ENCODE measurements around the gene SNUPN.

SNUPN gene

DNA sequence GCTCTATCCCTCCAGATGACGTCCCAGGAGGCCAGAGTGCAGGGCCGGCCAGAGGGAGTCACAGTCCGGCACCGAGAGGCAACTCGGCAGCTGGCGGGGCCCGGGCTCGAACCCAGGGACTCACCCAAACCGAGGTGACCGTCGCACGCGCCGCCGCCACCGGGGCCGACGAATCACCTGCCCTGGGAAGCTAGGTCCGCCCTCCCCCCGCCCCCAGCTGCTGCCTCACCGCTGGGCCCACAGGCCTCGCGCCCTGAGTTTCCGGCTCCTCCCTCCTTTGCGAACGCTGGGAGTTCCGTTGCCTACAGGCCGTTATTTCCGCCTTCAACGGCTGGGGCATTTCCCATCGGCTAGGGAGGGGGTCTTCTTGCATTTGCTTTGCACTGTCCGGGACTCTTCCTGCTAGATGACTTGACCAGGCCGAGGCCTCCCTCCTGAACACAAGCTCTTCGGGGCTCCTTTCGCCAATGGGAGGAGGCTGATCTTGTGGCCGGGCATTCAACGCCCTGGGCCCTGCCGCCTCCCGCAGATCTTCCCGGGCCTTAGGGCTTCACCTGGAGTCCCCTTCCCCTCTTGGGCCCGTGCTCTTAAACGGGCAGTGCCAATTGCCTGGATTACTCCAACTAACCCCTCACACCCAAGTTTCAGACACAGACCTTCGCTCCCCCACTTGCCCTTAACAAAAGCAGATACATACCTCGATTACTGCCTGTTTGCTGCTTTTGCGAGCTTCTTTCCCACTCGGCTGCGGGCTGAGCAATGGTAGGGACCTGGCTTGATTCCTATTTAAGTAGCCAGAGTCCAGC is at the start of gene SNUPN:
Gene SNUPN (minus strand): TSS at position 184 of the 806 bp plus-strand sequence. CDS start 4,674 bp downstream, outside the sequence.
- DNase-seq = peak; percentile 75 to 90

DNA sequence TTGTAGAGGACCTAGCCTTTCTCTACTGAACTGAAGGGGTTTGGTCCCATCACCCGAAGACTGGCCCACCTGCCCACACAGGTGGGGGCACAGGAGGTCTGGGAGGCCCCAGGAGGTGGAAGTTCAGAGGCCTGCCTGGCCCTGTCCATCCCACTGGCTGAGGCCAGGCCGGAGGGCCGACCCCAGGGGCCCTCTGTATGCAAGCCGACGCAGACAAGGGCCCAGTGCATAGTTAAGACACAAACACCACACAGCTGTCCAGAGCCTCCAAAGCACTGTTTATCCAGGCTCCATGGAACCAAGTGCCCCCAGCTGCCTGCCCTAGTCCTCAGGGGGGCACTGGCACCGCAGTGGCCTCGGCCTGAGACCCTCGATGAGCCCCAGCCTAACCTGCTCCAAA is 48.8 kb upstream of the SNUPN start:
- no peak for DNase-seq

DNA sequence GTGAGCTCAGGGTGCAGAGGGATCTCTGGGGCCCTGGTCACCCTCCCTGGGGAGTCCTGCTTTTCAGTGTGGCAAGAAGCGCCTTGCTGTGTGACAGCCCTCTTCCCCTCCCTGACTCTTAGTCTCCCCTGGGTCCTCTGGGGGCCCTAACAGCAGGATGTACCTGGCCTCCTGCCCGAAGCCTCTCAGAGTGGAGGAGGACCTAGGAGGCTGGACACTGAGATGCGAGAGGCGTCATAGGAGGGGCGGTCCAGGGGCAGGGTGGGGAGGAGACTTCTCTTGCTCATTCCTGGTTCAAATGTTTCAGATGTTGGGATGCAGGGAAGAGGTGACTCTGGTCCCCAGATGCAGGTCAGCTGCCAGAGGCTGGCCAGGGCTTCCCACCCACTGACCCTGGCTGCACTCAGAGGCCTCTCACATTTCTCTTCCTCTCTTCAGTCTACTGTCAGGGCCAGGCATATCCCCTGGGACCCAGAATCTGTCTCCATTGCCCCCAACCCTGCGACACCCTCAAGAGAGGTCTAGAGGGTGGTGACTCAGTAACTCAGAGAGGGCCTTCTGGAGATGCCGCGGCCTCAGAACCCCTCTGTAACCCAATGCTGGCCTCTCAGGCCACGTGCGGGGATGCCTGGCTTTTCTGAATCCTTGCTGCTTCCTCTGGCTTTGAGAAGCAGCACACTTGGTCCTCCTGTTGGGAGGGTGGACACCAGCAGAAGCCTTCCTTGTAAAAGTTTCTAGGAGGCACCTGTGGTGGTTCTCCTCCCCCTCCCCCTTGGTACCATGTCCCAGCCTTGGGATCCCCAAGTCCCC is 48.1 kb upstream of the SNUPN start:
- DNase-seq = no peak

DNA sequence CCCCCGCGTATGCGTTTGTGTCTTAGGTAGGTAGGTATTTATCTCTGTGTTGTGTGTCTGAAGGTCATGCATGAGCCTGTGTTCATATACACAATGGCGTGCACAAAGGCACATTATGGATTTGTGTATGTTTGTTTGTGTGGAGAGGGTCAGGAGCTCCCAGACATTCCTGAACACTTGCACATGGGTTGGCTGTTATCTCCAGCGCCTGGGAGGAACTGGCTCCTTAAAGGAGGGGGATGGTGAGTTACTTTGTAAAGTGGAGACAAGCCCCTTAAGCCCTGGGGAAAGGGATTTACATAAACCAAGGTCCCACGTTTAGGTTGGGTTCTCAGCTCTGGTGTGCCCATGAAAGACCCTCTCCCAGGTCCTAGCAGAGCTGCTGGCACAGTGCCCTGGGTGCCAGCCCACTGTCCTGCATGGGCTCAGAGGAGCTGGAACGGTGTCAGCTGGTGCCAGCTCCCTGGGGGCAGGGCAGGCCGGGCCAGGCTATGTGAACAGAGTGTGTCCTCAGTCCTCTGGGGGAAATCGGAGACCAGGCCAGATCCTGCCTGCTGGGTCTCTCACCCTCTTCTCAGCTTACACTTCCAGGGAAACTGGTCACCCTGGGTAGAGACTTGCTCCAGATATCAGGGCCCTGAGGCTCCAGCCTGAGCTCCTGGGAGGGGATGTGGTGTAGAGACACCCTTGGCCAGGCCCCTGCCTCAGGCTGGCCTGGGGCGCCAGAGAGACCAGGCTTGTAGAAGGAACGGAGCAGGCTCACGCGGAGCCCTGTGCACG is 47.3 kb upstream of the SNUPN start:
- DNase-seq = no peak

DNA sequence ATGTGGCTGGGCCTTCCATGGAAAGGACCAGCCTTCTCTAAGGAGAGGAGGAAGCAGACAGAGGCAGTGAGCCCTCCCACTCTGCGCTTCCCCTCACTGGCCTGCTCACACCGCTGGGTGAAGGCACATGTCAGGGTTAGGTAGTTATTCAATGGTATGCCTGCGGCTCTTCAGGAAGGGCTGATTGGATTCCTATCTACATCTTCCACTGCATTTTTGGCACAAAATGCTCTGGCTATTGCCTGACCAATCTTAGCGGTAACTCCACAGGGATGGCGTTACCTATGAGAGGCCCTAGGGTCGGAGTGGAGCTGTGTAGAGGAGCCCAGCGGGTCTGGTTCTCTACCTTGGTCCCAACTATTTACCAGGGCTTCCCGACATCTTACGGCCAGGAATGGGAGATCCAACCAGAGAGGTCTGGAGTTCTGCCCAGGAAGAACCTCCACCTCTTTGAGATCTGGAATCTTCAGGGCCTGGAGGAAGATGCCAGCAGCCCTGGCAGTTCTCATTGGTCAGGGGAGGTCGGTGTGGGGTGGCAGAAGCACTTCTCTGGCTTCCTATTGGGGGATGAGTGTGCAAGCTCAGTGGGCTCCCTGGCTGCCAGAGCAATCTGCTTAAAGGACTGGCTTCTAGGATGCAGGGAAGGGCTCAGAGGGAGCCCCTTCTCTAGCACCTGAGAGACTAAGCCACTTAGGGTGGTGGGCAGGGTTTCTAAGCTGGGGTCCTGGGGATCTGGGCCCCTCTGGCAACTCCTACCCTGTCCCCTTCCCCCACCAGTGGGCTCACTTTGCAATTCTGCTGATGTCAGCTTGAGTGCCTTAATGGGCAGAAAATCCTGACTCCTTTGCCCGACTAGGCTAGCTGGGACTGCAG is 46.4 kb upstream of the SNUPN start:
- DNase-seq = no peak

DNA sequence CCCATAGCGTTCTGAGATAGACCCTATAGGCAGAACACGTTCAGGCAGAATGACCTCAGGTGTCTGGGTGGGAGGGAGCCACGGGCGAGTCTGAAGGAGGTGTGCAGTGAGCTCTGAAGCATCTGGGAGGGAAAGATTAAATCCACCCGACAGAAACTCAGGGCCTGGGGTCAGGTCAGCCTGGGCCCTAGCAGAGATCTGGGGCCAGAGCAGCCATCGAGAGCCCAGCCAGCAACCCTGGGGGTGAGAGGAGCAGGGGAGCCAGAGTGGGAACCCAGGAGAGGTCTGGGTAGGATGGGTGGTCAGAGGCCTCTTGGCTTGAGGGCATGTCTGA is 44.3 kb upstream of the SNUPN start:
- DNase-seq = no peak

DNA sequence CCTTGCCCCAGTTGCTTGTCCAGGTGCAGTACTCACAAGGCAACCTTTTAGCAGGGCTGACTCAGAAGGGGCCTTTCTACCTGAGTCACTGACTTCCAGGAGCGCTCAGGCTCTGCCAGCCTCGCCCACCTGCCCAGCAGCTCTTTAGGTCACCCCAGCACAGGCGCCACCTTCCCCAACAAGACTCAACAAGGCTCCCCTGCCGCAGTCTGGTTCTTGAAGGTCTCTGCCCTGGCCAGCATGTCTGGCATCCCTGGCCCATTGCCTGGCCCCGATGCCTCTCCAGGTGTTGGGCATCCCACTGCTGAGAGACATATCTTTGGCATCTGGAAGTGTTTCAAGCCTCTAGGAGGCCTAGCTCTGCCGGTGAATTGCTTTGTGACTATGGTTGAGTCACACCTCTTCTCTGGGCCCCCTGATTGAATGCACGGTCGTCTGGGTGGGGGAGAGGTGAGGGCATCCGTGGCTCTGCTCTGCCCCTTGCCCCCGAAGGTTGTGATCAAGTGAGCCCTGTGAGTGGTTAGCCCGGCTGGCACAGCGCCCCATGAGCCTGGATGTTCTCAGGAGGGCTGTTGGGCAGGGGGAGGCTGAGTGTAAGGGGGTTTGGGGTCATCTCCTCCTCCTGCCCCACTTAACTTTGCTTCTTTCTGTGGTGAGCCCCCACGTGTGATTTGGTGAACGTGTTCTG is 43.8 kb upstream of the SNUPN start:
- no peak for DNase-seq

DNA sequence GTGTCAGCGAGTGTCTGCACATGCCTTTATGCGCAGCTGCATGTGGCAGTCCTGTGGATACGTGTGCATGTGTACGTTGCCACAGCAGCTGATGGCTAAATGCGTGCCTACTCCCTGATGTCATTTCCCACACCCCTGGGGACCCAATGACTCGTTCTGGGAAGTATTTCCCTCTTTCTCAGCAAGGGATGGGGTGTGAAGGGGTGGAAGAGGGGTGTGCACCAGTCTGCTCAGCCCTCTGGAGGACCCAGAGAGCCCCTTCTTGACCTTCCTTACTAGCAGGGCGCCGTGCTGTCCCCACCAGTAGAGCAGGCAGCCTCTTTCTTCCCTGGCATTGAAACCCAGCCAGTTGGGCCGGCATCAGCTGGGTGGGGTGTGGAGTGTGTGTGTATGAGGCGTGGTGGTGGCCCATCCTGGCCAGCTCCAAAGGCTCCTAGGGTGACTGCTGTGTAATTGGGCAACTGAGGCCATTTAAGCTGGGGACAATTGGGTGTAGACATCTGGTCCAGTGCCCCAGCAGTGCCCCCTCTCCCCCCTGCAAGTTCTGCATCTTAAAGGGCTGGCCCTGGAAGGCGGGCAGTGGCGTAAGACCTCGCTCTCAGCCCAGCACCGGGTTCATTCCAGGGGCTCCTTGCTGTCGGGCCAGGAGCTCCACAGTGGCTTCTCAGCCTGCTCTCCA is 41.4 kb upstream of the SNUPN start:
- DNase-seq = no peak

DNA sequence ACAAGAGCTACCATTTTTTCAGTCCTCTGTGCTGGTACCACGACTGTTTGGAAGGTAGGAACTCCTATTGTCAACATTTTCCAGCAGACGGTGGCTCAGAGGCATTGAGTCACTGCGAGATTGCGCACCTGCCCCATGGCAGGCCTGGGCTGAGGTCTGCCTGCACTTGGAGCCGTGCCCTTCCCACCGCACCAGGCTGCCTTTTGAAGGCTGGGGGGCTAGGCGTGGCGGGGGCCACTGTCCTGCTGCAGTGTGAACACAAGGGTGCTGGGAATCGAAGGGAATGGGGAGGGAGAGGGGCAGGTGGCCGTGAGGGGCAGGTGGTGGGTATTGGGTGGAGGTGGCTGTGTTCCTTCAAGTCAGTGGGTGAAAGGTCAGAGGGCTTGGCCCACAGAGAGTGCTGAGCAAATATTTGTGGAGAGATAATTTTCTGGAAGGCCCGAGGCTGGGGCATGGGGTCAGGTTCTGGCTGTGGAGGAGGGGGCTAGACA is 38.5 kb upstream of the SNUPN start:
- DNase-seq = no peak

DNA sequence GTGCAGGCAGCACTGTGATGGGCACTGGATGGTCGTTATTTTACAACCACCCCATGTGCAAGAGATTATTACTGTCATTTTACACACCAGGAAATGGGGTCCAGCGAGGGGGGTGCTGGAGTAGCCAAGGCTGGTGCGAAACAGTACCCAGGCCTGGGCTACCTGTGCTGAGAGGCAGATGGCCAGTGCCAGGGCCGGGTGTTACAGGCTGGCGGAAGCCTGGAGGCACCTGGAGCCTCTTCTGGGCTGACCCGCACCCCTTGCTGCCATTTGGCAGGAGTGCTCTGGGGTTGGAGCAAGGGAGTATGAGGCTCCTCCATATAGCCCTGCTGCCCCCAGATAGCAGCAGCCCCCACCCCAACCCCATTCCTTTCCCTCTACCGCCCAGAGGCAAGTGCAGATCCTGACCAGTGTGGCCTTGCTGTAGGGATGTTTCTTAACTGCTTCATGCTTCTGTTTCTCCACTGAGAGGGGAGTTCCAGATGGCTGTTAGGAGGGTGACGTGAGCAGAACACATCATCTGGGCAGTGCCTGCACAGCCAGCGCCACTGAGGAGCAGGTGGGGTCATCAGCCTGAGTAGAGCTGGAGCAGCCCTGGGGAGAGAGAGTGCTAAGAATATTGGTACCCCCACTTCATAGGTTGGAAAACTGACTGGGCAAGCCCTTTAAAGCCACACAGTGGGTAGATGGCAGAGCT is 37.4 kb upstream of the SNUPN start:
- DNase-seq = no peak

DNA sequence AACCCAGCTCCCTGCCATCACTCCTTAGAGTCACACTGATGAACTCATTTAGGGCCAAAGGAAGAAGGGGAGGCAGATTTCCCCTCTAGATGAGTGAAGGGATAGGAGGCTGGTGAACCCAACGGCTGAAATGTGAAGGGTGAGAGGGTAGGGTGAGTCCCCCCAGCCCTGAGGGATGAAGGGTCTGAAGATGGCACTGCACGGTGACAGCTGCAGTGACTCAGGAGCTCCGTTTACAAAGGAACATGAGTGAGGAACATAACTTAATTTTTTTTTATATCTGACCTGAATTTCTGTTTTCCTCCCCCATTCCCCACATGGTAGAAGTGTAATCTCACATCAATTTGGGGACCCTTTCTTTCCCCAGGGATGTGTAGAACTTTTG is 36.2 kb upstream of the SNUPN start:
- DNase-seq = no peak

DNA sequence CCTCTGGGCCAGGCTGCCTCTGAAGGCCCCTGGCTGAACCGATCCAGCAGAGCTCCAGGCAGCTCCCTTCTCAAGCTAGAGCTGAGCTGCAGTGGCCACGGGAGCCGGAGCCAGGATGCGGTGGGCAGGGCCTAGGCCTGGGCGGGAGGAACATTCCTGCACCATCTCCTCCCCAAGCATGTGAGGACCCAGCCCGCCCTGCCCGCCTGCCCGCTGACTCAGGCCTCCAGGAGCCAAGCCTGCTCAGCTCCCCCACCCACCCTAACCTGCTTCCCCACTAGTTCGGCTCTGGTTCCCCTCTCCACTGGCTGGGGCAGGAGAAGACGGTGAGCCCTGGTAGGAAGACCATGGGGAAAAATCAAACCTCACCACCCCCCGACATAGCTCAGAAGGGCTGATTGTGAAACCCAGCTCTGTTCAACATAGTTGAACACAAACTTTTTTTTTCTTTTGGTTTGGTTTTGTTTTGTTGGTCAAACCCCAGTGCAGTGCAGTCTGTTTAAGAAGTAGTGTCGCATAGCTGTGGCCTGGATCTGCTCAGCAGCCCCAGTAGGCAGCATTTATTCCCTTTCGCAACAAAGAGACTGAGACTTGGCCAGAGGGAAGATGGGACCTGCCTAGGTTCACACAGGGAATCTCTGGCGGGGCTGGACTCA is 35.7 kb upstream of the SNUPN start:
- DNase-seq = no peak

DNA sequence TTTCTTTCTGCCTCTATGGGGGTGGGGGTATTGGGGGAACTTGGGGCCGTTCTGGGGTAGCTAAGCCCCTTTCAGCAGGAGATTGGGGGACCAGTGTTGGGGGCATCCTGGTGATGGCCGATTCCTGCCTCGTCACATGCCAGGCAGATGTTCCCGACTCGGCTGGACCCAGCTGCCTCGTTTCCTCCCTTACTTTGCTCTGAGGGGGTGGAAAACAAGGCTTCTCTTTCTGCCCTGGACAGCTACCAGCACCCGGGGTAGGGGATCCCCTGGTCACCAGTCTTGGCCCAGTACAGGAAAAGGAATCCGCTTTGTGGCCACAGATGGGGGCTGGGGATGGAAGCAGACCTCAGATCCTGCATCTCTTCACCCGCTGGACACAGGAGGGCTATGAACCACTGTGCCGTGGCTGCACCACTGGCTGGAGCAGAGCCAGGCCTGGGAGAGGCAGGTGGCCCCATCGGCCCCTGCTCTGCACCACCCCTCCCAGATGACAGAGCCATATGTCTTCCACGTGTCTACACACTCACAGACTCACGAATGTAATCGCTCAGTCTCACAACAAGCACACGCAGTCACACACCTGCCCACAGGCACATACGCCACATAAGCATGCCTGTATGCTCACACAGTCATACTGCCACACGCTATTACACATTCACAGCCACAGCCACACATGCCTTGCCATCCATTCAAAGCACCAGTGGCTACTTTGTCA is 34.6 kb upstream of the SNUPN start:
- DNase-seq = no peak

DNA sequence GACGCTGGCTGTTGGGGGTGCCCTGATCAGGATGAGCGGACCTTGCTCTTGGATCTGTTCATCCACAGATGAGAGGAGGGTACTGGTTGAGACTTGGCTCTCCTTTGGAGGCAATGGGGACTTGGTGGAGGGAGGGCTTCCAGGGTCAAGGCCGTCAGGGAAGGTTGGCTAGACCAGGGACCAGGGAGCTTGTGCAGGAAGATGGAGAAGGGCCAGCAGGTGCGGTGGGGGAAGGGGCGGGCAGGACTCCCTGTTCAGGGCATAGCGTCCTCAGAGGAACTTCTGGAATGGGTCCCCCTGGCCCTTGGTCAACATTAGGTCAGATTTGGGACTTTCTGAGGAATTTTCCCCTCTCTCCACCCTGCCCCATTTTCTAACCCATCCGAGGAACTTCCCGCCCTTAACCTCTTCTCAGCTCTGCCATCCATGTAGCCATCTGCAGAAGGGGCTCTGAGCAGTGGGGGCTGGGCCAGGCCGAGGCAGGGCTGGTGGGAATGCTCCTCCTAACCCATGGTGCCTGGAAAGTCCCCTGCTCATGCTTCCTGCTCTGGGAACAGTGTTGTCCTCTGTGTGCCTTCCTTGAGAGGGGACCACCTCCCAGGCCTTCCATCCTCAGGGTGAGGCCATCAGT is 33.7 kb upstream of the SNUPN start:
- DNase-seq = no peak

DNA sequence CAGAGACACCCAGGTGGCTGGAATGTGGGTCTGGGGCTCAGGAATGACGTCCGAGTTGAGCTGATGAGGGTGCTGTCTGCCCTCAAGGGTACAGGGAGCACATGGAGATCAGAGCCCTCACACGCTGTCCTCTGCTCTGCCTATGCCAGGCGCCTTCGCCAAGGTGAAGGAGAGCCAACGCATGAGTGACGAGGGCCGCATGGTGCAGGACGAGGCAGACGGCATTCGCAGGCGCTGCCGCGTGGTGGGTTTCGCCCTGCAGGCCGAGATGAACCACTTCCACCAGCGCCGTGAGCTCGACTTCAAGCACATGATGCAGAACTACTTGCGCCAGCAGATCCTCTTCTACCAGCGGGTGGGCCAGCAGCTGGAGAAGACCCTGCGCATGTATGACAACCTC is 31.3 kb upstream of the SNUPN start:
- DNase-seq = no peak

DNA sequence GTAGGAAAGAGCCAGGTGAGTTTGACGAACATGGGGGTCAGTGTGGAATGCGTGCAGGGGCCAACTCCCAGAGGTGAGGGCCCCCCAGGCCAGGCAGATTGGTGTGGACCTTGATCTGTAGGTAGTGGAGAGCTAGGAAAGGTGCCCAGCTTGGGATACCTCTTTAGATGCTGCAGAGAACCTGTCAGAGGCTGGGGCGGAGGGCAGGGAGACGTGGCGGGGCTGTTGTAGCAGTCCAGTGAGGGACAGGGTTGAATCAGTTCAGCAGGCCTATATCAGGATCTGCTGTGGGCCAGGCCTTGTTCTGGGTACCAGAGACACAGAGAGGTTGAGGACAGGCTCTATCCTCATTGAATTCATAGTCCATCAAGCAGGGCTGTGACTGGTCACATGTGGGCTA is 30.8 kb upstream of the SNUPN start:
- no peak for DNase-seq

DNA sequence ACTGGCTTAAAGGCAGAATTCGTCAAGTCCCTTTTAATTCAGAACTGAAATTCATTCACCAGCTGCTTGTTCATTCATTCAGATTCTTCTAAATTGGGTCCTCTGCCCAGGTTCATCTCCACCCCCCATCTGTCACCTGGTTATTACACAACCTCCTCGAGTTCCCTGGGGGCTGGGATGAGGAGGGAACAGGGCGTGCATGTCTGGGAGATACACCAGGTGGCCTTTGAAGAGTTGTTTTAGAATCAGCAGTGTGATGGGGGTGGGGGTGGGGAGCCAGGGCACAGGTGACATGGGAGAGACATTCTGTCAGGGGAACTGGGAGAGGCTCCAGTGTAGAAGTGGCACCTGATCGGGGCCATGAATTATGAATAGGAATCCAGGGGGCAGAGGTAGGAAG is 30.4 kb upstream of the SNUPN start:
- no peak for DNase-seq

DNA sequence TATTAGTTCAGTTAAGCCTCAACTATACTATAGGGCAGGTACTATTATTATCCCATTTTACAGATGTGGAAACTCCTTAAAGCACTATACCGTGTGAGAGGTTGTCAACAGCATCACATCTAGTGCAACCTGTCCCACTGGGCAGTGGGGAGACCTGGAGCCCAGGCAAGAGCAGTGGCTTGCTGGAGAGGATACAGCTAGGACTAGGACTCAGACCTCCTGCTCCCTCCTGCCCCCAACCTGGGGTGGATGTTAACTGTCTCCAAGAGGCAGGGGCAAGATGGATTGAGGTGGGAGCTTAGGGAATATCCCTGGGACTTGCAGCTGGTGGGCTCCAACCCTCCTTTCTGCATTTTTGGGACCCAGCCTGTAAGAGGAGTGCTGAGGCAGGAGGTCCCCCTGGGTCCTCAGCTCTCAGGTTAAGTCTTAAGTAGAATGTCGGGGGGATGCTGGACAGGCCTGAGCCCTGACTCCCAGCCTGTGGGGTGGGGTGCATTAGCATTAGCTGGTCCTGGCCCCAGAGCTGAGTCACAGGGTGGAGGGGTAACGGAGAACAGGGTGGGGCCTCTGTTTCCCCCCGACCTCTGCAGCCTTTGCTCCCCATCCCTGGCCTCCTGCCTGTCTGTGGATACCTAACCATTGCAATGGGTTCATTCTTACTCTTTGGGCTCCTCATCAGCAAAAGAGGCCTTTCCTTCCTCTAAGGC is 28.8 kb upstream of the SNUPN start:
- DNase-seq = no peak

Measured in NCI-H446 (cell line).